Mesenteric fat pad (tissue), 1 donor: ENCODE results near the gene SAMD11. TPM values are rescaled to one million over a fixed set of nuclear protein-coding genes. Genes with fewer than 3 reads are reported as not detected.

Source experiments
- DNase-seq: peaks from one replicate; pipeline ENCODE4 v3.0.0-alpha.2; 2020; ENCODE audit warnings: low spot score
- total RNA-seq: library from RNA; stranded (reverse); fragmentation: NEBNext Ultra II Directional; extraction: Animal tissue kit (Norgen Biotek cat#: 25700); gene quantifications from one replicate; pipeline ENCODE4 v1.2.1, GENCODE V29; 2021
- donor health status: DM: yes; HTN: yes; CAD: no.

Gene SAMD11
- total RNA-seq, 1 donor from 2014 or later, result 2.8 TPM

DNA sequence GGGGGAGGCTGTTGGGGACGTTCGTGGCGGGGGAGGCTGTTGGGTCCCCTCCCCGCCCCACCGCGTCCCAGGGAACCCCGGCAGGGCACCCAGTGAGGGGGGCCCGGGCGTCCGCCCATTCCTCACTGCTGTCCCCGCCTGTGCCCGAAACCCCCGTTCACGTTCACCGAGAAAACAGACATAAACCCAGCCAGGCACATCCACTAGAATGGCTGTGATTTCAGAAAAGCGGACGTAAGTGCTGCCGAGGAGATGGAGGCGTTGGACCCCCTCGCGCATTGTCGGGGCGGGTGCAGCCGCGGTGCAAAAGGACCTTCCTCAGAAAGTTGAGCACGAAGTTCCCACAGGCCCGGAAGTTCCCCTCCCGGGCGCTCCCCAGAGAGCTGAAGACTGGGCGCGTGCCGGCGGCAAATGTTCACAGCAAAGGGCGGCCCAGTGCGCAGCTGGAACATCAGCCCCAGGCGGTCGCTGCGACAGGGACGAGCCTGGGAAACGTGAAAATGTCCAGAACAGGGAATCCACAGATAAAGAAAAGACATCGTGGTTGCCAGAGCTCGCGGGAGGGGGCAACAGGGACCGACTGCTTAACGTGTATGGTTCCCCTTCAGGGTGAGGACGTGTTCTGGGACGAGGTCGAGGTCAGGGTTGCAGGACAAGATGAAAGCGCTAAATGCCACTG lies 18.5 kb upstream of the SAMD11 start:
- DNase-seq, result no peak

DNA sequence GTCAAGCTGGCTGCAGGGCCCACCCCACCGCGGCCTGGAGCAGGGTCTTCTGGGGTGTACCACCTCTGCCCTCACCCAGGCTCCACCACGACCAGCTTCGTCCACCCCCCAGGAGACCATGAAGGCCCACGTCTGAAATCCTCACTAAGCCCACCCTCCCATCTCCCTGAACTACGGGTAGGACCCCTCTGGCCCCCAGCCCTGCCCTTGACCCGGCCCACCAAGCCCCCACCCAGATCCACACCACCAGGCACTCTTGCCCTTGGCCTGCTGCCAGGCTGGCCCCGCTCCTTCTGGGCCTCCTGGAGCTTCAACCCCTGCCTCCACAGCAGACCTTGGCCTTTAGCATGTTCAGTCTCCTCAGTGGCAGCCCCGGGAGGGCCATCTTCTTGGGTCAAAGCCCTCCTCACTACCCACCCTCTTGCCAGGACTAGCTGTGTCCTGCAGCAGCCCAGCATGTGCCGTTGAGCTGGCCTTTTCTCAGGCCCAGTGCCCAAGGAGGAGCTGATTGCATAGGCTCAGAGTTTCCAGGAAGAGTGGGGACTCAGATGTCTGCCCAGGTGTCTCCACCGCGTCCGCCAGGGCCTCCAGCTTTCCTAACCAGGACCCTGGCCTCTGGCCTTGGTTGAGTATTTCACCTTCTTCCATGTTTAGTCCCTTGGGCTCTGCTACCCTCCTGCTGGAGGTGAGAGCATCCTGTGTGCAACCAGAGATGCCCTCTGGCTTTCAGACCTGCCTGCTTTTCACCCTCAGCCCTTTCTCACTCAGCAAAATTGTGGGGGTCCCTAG lies 17.7 kb upstream of the SAMD11 start:
- DNase-seq, result no peak

DNA sequence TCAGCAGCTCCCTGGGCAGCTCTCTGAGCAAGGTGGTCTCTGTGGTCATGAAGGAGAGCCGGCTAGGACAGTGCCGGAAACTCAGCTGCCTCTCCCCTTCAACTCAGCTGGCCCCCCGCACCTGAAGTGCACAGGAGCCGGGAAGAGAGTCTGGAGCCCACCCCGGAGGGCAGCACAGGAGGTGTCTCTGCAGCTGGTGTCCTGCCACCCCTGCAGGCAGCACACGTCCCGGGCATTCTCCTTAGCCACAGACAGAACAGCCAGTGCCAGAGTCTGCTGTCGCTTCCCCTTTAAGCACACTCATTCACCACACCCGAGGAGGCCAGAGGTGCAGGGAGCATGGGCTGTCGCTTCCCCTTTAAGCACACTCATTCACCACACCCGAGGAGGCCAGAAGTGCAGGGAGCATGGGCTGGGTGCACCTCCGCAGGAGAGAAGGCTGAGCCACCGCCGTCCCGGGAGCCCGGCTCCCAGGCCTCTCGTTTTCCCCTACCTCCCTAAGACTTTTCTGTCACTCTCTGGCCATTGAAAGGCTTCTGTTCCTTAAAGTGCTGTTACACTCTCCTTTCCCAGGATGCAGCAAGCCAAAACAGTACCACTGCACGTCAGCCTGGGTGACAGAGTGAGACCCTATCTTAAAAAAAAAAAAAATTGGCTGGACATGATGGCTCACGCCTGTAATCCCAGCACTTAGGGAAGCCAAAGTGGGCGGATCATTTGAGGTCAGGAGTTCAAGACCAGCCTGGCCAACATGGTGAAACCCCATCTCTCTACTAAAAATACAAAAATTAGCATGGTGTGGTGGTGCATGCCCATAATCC lies 16.9 kb upstream of the SAMD11 start:
- peak; percentile 87 for DNase-seq

DNA sequence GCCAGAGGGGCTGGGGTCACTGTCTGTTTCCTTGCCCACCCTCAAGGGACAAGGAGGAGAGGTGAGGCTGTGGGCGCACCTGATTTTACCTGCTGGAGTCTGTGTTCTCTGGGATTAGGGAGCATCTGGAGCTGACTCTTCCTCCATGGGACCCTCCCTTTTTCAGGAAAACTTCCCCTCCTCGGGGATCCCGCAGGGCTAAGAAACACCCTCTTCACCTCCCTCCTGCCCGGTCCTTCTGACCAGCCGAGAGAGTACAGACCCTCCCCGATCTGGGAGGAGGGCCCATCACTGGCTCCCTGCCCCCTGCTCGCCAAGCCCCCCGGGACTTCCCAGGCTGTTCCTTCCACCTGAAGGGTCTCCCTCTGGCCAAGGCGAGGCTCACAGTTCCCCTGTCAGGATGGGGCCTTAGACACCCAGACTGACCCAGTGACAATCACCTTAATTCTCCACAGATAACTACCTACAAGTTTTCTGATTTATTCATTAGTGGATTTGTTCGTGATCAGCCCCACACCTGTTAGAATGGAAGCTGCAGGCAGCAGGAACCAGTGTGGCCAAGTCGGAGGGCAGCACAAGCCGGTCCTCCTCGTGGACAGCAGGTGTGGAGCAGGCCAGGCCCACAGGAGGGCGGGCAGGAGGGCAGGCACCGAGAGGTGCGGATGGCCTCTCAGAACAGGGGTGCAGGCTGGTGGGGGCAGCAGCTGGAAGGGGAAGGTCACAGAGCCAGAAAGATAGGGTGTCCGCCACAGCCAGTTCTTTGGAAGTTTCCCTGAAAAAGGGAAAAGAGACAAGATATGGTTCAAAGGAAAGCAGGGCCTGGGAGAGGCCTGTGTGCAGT lies 15.9 kb upstream of the SAMD11 start:
- peak; percentile 65 for DNase-seq

DNA sequence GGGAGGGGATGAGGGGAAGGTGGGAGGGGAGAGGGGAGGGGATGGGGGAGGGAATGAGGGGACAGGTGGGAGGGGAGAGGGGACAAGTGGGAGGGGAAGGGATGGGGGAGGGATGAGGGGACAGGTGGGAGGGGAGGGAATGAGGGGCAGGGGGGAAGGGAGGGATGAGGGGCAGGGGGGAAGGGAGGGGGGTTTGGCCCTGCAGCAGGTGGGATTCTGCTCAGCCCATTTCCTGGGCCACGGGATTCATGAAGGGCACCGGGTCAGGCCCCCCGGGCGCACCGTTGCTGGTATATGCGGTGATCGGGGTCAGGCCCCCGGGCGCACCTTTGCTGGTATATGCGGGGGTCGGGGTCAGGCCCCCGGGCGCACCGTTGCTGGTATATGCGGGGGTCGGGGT lies 15.1 kb upstream of the SAMD11 start:
- DNase-seq, result no peak

DNA sequence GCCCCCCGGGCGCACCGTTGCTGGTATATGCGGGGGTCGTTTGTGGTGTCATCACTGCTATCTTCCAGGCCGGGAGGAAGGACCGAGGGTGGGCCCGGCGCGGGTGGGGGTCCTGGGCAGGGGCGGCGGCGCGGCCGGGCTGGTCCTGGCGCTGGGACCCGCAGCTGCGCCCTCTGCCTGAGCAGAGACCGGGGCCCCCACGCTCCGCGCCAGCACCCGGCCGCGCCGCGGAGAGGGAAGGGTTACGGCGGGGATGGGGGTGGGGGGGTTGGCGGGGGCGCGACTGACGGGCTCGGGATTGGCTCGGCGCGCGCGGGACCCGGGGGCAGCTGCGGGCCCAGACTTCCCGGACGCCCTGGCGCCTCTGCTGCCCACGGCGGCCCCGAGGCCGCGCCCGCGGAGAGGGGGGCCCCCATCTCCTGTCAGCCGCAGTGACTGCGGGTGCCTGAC lies 13.8 kb upstream of the SAMD11 start:
- DNase-seq, result peak; percentile 82

DNA sequence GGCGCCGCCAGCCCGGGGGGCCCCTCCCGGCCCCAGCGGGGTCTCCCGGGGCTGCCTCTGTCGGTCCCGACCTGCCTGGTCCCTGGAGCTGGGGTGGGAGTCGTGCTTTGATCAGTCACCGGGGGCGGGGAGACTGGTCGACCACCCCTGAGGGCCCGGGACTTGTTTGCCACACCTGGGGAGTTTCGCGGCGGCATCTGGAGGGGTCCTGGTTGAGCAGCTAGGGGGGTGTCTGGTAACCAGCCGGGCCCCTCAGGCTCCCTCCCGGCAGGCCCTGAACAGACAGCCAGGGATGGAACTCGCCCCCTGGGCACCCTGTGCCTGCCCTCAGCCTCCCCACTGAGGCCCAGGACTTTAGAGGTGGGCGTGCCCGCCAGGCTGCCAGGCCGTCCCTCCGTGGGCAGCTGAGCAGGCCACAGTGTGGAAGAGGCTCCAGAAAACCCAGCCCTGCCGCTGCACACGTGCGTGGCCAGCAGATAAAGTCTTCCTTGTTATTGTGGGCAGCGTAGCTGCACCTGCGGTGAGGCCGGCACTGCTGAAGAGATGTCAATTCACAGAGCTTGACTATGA lies 13.3 kb upstream of the SAMD11 start:
- DNase-seq, result peak; percentile 87

DNA sequence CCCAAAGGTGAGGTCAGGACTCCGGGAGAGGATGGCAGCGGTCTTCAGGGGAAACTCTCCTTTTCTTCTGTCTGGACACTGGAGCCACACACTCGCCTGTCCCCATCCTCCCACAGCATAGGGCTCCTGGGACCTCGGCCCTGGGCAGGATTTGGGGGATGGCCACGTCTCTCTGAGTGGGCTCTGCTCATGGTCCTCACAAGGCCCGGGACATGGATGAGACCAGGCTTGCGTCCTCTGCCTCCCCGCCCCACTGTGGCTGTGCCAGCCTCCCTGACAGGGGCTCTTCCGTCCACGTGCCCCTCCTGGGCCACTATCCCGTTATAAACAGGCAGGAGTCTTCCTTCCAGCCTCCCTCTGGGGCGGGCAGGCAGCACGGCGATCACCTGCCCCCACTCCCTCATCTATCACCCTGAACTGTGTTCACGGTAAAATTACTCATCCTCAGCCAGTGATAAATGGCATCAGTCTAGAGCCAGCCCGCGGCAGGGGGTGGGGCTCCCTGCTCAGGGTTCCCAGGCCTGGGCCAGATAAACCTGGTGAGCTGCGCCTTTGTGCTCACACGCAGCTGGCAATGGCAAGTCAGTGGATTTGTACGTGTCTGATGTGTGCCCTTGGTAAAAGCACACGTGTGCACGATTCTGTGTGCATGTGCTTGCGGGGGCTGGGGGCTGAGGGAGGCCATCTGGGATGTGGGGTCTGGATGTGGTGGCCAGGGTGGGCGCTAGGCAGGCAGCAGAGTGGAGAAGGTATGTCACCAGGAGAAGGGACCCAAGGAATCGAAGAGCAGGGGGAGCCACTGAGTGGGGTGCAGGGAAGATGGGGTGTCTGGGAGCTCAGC lies 12.6 kb upstream of the SAMD11 start:
- peak; percentile 84 for DNase-seq

DNA sequence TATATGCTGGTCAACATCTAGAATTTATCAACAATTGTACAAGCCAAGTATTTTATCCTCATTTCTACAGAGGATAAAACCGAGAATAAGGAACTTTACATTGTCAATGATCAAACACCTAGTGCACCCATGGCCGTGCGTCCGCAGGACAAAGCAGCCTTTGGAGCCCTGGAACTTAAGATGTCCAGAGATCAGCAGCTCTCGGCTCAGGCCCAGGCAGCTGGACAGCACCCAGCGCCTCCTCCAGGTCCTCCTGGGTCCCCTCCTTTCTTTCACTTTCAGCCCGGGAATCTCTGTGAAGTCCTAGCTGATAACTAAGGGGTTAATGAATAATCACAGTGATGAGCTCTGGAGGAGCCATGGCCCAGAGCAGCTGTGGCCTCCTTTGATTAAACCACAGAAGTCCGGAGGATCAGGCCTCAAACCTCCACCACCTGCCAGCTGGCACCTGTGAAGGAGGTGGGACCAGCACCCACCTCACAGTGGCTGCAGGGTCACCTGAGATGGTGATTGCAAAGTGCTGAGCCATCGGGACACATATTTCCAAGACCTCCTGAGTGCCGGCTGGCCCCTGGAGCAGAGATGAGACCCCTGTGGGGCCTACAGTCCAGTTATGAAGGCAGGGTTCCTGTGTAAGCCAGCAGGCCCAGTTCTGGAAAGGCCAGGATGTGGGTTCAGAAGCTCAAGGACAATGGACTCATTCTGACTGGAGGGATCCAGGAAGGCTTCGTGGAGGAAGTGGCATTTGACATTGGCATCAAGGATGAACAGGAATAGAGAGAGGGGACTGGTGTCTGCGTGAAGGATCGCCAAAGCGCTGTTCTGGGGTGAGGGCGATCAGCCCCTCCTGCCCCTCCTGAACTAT lies 11.6 kb upstream of the SAMD11 start:
- DNase-seq, result peak; percentile 74

DNA sequence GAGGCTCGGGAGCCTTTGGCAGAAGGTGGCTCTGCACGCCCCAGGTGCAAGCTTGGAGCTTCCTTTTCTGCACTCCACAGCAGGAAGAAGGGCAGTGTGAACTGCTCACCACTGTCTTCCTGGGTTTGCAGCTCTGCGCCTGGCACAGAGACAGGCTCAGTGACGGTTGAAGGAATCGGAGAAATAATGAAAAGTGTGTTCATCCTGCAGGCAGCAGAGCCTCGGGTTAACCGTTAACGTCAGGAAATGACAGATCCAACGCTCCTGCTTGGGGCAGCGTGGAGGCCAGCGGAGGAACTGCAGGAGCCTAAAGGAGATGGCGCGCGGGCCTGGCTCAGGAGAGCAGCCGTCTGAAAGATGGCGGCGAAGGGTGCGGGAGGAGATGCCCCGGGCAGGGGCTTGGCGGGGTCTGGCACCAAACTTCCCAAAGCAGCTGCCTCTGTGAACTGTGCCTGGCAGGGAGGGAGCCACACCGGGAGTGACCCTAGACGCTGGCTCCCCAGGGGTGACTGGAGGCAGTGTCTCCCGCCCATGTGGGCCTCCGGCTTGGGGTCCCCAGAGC lies 10.9 kb upstream of the SAMD11 start:
- DNase-seq, result peak; percentile 89

DNA sequence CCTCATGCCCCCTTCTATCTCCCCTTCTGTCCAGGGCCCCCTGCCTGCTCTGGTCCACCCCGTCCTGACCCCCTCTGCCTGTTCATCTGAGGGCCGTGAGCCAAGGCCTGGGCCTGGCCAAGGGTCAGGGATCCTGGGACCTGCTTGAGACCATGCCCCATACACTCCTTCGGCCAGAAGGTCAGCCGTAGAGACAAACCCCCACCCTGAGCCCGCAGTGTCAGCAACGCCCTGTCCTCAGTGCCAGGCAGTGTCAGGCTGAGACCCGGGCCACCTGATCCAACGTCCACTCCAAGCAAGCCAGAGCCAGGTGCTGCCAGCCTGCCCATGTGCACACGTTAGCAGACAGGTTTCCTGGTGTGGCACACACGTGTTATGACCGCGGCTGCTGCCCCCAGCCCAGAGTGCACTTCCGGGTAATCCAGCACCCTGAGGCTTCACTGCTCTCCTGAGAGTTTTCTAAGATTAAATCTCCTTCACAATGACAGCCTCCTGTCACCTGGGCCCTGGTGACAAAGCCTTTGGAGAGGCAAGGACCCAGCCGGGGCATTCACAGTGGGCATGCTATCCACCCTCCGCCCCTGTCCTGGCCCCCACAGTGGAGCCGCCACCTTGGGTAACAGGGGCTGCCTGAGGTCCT lies 10.1 kb upstream of the SAMD11 start:
- DNase-seq, result no peak

DNA sequence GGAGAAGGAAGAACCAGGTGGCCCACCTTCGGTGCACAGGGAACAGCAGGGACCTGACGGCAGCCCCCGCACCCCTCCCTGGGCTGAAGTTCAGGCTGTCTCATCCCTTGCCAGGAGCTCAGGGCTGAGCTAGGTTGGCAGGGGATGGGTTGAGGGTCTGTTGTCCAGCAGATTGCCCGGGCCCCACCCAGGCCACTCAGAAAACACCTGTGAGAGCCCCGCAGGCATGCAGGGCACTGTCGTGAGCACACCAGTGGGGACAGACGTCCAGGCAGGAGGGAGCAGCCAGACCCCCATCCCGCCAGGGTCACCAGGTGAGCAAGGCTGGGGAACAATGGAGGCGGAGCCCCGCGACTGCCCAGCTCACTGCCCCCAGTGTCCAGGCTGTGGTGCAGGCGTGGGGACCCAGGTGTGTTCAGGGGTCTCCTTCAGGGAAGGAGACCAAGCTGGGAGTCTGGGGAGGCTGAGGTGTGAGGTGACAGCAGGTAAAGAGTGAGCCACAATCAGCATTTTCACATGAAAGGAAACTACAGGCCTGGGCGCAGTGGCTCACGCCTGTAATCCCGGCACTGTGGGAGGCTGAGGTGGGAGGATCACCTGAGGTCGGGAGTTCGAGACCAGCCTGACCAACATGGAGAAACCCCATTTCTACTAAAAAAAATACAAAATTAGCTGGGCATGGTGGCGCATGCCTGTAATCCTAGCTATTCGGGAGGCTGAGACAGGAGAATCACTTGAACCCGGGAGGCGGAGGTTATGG lies 9.4 kb upstream of the SAMD11 start:
- DNase-seq, result no peak

DNA sequence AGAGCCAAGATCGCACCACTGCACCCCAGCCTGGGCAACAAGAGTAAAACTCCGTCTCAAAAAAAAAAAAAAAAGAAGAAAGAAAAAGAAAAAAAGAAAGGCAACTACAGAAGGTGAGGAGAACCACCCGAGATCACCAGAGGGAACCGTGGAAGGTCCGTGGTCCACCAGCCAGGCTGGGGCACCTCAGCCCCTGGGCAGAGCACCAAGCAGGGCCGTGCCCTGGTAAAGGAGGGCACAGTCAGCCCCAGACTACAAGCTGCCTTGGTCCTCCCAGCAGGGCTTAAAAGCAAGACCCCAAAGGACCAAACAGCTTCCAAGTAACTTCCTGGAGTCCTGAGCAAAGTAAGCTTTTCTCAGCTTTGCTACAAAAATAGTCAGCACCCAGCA lies 8.8 kb upstream of the SAMD11 start:
- no peak for DNase-seq

DNA sequence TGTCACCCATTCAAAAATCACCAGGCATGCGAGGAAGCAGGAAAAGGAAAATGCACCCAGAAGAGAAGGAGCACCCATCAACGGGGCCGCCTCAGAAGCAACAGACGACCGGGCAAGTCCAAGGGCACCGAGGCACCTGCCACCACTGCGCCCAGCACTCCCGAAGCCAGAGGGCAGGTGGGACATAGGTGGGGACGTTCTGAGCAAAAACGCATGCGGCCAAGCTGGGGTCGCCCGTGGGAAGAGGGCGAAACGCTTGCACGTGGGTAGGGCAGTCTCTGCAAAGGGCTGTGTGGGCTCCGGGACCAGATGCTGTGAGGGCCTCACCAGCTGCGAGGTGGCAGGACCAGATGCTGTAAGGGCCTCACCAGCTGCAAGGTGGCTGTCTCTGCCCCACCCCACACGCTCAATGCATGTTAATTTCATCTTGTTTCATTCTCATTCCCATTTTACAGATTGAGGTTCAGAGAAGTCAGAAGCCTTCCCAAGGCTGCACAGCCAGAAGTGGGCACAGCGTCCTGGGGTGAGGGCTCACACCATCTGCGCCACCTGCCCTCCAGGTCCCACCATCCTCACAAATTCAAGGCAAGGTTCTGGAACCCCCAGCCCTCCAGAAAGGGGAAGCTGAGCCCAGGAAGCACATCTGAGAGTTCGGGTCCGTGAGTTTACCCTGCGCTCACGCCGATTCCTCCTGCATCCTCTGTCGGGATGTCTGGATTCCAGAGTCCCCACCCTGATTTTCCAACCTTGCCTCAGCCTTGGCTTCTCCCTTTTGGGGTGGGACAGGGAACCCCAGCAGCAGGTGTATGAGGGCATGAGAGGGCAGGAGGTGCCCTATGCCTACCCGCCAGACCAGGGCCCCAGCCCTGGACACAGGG lies 8.2 kb upstream of the SAMD11 start:
- DNase-seq, result no peak

DNA sequence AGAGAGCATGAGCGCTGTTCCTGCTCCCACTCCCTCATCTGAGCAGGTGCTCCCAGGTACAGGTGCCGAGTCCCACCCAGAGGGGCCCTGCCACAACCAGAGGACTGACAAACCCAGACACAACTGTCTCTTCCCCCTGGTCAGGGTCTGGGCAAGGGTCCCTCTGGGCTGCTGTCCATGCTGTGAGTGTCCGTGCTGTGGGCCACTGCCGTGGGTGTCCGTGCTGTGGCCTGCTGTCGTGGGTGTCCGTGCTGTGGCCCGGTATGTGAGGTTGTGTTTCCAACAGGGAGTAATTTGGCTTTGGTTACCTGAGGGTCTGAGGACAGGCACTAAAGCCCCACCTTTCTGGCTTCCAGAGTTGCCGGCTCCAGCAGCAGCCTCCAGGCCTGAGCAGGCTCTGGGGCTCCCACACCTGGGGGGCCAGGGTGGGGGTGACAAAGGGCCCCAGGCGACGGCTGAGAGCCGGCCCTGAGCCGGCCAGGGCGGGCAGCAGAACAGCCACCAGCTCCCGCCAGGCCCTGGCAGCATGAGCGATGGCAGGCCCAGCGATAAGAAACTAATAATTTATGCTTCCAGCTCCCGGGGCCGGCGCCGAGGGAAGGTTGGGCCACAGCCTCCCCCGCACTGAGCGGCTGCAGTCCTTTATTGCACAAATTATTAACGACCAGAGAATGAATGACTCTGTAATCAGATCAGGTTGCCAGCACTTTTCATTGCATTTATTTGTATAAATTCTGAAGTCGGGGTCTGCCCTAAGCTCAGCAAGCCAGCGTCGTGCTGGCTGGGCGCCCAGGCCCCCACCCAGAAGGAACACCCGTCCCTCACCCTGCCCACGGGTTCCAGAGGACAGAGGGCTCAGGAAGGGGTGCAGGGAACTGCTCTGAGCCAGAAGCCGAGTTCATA lies 7.3 kb upstream of the SAMD11 start:
- DNase-seq, result no peak
